AML-193 (cell line): Measurements from ENCODE around the gene ITGB3.

Experiments
- DNase-seq, 2 experiments: peaks; one replicate each; lab custom pipeline; 2025; lab: John Stamatoyannopoulos, UW

ITGB3 gene

DNA sequence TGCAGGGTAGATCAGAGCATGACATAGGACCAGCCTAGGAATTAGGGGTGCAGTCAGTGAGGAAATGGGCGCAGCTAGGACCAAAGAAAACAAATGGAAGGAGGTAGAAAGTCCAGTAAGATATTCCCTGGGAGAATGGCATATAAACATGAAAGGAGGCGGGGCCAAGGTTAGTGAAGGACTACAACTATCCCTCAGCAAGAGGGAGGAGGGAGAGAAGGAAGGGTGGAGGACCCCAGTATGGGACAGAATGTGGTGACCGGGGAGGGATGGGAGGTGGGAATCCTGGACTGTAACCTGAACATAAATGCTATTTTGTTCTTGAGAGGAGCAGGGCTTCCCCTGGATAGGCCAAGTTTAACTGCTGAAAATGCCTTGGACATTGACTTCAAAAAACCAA is 22.8 kb downstream of the ITGB3 start:
- DNase-seq: no peak

DNA sequence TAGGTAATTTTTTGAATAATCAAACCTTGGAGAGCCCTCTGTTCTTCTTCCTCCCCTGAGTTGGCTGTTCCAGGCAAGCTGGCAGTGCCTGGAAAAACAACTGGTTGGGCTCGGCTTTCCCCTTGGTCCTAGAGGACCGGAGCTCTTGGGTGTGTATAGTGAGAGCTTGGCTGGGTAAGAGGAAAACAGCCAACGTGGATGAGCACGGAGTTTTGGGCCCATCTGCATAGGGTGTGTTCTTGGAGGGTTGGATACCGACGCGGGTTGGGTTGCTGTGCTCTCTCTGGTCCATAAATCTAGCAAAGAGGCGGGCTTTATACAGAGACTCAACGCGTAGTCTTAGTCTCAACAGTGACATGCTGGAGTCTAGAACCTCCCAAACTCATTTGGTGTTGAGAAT is 23.2 kb downstream of the ITGB3 start:
- no peak for DNase-seq

DNA sequence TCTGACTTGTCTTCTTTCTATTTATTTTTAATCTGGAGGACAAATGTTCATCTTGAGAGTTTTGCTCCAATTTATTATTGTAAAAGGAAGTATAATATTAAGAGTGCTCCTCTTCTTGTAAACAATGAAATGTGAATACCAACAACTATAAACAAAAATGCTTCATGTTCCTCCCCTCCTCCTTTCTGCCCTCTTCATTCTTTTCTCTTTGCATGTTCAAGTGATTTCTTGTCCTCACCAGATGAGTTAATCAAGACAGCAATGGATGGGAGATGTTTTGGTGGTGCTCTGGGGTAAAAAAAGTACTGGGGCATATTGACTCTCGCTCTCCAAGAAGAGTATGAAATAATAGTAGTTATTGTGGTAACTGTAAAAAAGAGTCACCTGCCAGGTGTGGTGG is 24.3 kb downstream of the ITGB3 start:
- DNase-seq: no peak

DNA sequence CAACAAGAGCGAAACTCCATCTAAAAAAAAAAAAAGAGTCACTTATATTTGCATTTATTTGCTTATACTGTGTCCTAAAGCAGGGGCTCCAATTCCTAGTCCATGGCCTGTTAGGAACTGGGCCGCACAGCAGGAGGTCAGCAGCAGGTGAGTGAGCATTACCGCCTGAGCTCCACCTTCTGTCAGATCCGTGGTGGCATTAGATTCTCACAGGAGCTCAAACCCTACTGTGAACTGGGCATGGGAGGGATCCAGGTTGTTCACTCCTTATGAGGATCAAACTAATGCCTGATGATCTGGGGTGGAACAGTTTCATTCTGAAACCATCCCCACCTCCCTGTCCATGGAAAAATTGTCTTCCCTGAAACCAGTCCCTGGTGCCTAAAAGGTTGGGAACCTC is 24.9 kb downstream of the ITGB3 start:
- DNase-seq: no peak

DNA sequence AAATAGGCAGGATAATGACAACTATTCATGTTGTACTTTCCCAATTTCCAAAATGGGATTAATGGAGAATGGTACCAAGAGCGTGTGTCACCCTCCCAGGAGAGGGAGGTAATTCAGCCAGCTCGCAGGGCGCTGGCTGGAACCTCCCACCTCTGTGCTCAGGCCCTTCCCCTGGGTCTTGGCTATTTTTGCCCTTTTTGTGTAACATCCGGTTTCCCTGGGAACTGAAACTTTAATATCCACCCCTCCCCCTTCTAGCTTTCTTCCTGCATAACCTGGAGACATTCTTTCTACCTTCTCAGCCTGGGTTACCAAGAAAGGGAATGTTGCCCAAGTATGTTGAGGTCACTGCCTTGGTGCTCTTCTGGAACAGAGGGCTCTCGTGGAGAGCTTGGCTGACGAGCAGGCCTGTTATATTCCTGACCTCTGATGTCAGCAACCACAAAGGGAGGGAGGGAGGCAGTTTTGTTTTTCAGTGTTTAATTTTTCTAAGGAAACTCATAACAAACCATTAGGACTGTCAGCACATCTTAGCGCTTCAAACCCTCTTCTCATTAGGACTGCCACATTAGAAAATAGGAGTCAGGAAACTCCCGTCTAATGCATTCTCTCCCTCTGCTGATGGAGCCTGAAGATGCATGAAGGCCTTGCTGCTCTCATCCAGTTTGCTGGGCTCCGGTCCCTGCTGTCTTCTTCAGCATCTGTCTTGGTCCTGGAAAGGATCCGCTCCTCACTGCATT is 25.6 kb downstream of the ITGB3 start:
- peak; percentile 73 for DNase-seq

DNA sequence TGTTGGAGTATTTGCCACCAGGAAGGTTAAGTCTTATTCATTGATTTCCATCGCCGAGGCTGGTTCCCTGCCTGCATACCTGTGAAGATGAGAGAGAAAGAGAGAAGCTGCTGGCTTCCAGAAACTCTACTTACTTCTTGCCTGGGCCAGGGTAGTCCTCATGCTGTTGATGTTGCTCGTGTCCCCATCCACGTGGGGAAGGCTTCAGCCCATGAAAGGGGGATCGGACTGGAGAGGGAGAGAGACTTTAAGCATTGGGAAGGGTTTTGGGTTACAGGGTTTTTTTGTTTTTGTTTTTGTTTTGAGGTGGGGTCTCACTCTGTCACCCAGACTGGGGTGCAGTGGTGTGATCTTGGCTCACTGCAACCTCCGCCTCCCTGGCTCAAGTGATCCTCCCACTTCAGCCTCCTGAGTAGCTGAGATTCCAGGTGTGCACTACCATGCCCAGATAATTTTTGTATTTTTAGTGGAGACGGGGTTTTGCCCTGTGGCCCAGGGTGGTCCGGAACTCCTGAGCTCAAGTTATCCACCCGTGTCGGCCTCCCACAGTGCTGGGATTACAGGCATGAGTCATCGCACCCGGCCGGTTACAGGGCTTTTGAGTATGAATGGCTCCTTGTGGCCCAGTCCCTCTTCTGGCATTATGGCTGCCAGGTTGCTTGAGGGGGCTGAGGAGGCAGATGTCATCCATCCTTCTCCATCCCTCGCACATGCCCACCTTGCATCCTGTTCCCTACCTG is 26.6 kb downstream of the ITGB3 start:
- DNase-seq: no peak

DNA sequence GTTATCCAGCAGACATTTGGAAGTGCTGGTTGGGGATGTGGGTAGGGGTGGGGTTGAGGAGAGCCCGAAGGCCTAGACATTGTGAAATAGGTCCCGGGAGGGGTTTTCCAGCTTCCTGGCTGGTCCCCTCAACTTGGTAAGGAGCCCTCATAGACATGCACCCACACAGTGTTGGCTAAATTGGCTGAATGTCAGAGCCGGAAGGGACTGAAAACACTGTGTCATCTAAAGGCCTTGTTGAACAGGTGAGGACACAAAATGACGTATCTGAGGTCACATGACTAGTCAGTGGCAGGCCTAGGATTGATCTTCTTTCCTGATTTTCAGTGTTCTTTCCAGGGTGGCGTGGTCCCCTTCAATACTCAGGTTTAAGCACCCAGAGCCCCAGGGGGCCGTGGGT is 27.6 kb downstream of the ITGB3 start:
- no peak for DNase-seq

DNA sequence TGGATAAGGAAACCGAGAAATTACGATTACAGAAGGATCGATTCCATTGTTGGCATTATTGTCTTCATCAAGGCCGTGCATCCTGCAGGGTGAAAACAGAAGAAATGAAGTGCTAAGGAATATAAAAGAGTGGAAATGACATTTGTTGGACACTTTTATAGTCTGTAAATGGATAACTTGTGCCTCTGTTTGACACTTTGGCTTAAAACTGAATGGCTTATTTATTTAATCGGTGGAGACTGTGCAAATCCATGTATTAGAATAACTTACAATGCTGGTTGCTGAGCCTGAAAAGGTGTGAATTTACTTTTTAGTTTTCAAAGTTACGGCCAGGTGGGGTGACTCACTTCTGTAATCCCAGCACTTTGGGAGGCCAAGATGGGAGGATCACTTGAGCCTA is 31.4 kb downstream of the ITGB3 start:
- DNase-seq: no peak

DNA sequence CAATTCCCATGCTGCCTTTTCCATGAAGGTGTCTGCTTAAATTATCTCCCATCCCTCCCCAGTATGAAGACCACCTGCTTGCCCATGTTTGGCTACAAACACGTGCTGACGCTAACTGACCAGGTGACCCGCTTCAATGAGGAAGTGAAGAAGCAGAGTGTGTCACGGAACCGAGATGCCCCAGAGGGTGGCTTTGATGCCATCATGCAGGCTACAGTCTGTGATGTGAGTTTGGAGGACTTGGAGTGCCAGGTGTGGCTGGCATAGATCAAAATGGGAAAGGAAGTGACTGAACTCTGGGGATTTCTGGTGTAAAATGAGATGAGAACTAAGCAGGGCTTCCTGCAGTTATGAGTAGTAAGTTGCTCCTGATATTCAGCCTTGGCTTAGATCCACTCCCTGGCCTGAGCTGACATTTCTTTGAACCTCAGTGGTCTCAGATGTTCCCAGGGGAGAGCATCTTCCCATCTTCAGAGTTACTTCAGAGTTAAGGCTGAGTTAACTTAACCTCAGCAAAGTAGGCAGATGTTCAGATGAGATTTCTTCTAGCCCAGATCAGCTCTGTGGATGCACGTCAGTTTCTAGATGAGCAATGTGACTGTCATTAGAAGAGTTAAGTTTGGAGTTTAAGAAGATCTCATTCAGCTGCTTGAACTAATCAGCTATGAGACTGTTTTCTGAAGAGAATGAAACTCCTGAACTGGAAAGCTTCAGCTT is 32.7 kb downstream of the ITGB3 start:
- DNase-seq: no peak

DNA sequence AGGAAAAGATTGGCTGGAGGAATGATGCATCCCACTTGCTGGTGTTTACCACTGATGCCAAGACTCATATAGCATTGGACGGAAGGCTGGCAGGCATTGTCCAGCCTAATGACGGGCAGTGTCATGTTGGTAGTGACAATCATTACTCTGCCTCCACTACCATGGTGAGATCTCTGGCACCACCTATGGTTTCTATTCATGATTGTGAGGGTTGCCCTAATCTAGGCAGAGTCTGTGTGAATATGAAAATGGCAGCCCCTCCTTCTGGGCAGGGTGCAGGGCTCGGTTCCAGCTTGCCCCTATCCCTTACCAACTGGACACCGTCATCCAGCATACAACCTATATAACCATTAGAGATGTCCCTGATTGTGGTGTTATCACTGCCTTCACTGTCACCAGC is 33.4 kb downstream of the ITGB3 start:
- DNase-seq: no peak

DNA sequence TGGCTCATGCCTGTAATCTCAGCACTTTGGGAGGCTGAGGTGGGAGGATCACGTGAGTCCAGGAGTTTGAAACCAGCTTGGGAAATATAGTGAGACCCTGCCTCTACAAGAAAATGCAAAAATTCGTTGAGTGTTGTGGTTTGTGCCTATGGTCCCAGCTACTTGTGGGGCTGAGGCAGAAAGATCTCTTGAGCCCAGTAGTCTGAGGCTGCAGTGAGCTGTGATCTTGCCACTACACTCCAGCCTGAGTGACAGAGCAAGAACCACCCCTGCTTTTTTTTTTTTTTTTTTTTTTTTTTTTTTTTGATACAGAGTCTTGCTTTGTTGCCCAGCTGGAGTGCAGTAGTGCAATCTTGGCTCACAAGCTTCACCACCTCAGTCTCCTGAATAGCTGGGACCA is 34.0 kb downstream of the ITGB3 start:
- no peak for DNase-seq

DNA sequence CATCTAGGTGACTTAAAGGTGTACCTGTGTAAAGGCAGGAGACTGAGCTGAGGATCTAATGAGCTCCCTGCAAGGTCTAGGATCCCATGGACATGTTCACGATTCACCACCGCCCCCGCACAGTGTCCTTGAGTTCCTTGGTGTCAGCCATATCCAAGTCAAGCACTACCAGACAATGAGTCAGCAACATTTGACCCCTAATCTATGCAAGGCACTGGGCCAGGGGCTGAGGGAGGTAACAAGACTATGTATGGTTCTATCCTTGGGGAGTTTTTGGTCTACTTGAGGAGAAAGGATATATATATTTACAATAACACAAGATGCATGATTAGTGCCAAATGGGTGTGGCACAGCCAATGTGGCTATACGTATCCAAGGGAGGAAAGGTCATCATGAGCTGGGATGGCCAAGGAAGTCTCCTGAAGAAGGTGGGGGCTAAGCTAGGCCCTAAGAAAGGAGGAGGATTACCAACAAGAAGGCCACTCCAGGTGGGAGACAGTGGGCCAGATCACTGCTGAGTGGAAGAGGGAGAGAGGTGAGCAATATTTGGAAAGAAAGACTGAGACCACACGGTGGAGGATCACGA is 35.0 kb downstream of the ITGB3 start:
- DNase-seq: no peak

DNA sequence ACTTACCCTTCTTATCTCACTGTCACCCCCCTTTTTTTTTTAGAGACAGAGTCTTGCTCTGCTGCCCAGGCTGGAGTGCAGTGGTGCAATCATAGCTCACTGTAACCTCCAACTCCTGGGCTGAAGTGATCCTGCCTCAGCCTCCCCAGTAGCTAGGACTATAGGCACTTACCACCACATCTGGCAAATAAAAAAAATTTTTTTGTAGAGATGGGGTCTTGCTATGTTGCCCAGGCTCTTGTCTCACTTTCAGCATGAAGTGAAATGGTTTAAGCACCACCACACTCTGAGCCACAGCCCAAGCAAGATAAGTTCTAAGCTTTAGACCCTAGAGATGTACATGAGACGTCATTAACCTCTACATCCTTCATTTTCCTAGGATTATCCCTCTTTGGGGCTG is 35.7 kb downstream of the ITGB3 start:
- DNase-seq: no peak

DNA sequence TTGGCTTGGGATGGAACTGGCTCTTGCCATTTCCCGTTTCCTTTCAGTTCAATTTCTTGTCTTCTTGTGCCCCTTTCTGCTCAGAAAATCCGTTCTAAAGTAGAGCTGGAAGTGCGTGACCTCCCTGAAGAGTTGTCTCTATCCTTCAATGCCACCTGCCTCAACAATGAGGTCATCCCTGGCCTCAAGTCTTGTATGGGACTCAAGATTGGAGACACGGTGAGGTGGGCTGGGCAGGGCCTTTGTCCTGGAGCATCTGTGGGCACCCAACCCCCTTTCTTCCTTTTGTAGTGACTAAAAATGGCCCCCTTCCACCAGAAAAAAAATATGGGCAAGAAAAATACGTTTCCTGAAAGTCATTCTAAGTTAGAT is 37.2 kb downstream of the ITGB3 start:
- DNase-seq: no peak

DNA sequence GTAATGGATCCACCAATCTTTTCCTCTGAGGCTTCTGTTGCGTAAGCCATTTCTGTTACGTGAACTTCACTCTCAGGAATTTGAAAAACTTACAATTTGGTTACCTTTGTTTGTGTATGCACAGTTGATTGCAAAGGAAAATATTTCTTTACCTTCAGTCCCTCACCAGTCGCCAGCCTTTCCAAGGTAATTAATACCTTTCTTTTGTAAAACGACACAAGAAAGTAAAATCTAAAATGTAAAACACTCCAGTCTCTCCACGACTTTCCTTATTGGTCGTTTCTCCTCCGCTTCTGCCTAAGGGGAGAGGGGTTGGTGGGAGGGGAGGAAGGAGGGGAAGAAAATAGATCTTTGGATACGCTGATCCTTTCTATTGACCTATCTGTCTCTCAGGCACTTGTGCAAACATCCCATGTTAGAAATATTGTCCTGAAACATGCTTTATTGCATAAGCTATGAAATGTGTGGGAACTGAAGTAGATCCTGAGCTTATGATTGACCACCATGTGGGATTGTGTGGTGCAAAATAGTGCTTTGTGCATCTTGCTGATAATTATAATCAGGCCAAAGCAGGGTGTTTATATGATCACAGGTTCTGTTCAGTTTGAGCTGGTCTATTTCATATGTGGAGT is 37.7 kb downstream of the ITGB3 start:
- DNase-seq: no peak

DNA sequence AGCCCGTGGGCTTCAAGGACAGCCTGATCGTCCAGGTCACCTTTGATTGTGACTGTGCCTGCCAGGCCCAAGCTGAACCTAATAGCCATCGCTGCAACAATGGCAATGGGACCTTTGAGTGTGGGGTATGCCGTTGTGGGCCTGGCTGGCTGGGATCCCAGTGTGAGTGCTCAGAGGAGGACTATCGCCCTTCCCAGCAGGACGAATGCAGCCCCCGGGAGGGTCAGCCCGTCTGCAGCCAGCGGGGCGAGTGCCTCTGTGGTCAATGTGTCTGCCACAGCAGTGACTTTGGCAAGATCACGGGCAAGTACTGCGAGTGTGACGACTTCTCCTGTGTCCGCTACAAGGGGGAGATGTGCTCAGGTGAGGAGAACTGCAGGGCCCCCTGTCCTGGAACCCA is 38.6 kb downstream of the ITGB3 start:
- no peak for DNase-seq

DNA sequence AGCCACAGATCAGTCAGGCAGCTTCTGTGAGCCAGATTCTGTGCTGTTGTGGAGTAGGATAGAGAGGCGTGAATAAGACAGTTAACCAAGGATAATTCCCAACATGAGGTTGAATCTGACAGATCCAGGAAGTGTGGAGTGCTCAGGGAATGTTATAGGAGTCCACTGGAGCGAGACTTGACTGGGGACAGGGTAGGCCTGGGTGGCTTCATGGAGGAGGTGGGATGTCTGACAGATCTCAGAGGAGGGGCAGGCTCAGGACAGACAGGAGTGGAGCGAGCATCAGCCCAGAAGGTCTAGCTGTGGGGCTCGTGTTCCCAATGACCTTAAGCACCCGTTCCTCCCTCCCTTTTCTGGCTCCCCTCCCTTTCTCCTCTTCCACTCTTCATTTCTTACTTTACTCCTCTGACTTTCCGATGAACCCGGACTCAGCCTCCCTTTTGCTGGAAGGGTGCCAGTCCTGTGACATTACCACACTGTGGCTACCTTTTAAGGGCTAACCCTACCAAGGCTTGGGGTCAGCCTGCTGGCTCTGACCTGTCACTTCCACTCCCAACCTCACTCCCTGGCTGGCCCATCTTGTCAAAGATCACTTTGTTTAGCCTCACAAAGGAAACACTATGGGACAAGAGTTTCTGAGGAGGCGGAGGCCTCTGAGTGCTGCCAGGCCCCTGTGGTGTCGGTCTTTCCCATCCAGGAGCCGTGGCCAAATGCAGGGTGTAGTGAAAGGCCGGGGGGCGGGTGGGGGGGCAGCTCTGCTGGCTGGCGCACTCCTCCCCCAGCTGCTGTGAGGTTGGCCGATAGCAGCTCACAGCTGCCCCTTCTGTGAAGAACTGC is 41.6 kb downstream of the ITGB3 start:
- DNase-seq: no peak

DNA sequence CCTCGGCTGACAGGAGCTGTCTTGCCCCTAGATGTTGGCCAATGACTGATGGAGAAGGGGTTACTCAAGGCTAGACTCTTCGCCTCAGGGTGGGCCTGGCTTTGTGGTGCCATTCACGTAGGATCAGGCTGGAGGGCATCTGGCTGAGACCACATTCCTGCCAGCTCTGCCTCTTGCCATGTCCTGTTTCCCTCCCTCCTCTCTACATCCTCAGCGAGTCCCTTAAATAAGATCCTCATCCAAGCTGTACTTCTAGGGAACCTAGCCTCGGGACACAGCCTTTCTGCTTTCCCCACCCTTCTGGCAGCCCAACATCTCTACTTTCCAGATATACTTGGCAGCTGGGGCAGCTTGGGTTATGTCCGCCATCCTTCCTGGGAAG is 42.2 kb downstream of the ITGB3 start:
- no peak for DNase-seq

DNA sequence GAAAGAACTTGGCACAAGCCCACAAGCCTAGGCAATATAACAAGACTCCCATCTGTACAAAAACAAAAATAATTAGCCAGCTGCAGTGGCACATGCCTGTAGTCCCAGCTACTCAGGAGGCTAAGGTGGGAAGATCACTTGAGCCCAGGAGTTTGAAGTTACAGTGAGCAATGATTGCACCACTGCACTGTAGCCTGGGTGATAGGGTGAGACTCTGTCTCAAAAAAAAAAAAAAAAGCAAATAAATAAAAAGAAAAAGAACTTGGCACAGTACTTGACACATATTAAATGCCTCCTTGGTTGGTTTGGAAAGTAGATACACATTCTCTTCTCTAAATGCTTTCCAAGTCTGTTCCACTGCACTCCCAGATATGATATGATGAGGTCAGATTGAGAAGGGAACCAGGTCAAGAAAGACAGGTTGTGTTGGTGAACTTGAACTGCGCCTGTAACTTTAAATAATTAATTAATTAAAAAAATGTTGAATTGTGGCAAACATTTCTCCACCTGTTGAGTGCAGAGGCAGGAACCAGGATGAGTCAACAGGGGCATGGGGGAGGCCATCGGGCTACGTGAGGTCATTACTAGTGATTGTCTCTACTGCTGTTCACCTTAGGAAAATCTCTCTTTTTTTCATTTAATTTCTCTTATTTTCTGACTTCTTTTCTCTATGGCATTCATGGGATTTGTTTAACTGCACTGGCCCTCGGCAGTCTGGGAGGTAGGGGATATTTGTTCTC is 44.2 kb downstream of the ITGB3 start:
- DNase-seq: no peak

DNA sequence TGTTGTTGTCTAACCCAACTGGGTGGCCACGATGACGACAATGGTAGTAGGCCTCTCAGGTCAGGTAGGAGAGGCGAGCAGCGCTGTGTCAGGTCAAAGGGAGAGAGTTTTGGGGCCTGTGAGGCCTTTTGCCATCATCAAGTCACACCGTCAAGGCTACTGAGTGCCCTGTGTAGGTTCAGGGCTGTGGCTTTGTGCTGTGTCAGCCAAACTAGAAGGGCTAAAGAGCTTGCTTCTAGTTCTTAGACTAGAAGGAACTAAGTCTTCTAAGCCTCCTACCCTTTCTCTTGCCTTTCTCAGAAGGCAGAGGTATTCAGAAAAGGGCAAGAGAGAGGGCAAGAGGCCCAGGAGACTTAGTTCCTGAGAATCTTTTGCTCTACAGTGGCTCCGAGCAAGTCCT is 45.1 kb downstream of the ITGB3 start:
- no peak for DNase-seq
